GM23248 (cell line): ENCODE measurements around the gene ADAMTS3. TPM values are rescaled to one million over a fixed set of nuclear protein-coding genes. Genes with fewer than 3 reads are reported as not detected.
A peak's percentile ranks its signal among the peaks of the same experiment; 100 is the strongest.

Experiments used
- DNase-seq: peaks from one replicate; pipeline ENCODE4 v3.0.0-alpha.2; 2015
- H2AFZ ChIP-seq: fragments of 200-600 bp; sonication (generic); 2 replicates; pipeline ENCODE4 v1.6.1; 2016; ENCODE audit warnings: antibody characterized with exemption
- H3F3A ChIP-seq: fragments of 200-600 bp; sonication (generic); 2 replicates; pipeline ENCODE4 v1.6.1; 2016; ENCODE audit warnings: mild to moderate bottlenecking, antibody characterized with exemption, mixed run types; ENCODE audit not compliant: insufficient read depth
- H3K27ac ChIP-seq: fragments of 200-600 bp; sonication (generic); 2 replicates; pipeline ENCODE4 v1.5.1; 2016; ENCODE audit warnings: mild to moderate bottlenecking
- H3K27me3 ChIP-seq: fragments of 200-600 bp; sonication (generic); replicated peaks from 2 replicates; pipeline ENCODE4 v1.6.1; 2016; ENCODE audit warnings: mild to moderate bottlenecking; ENCODE audit not compliant: insufficient read depth
- H3K36me3 ChIP-seq: fragments of 200-600 bp; sonication (generic); 2 replicates; pipeline ENCODE4 v1.6.1; 2016; ENCODE audit warnings: low read depth, mild to moderate bottlenecking
- H3K4me1 ChIP-seq: fragments of 200-600 bp; sonication (generic); 2 replicates; pipeline ENCODE4 v1.6.1; 2016; ENCODE audit warnings: mild to moderate bottlenecking; ENCODE audit not compliant: insufficient read depth
- H3K4me2 ChIP-seq: fragments of 200-600 bp; sonication (generic); one replicate; pipeline ENCODE4 v1.6.1; 2016; ENCODE audit warnings: mild to moderate bottlenecking; ENCODE audit not compliant: unreplicated experiment
- H3K4me3 ChIP-seq: fragments of 200-600 bp; sonication (generic); 2 replicates; pipeline ENCODE4 v1.5.1; 2016; ENCODE audit warnings: mild to moderate bottlenecking
- H3K79me2 ChIP-seq: fragments of 200-600 bp; sonication (generic); 2 replicates; pipeline ENCODE4 v1.6.1; 2016; ENCODE audit warnings: mild to moderate bottlenecking; ENCODE audit not compliant: insufficient read depth
- H3K9ac ChIP-seq: fragments of 200-600 bp; sonication (generic); 2 replicates; pipeline ENCODE4 v1.6.1; 2016; ENCODE audit warnings: mild to moderate bottlenecking
- H3K9me2 ChIP-seq: fragments of 200-600 bp; sonication (generic); 2 replicates; pipeline ENCODE4 v1.6.1; 2016; ENCODE audit warnings: mixed run types, mild to moderate bottlenecking, moderate library complexity; ENCODE audit not compliant: insufficient read depth
- H3K9me3 ChIP-seq: fragments of 200-600 bp; sonication (generic); one replicate; pipeline ENCODE4 v1.6.1; 2017; ENCODE audit warnings: low read depth
- H4K20me1 ChIP-seq: fragments of 200-600 bp; sonication (generic); 2 replicates; pipeline ENCODE4 v1.6.0; 2016; ENCODE audit not compliant: insufficient read depth
- EZH2 ChIP-seq: fragments of 200-600 bp; sonication (generic); IDR thresholded peaks from 2 replicates; pipeline ENCODE4 v1.6.1; 2018; ENCODE audit warnings: antibody characterized with exemption, mild to moderate bottlenecking; ENCODE audit not compliant: insufficient read depth, poor library complexity, severe bottlenecking
- EZH2phosphoT487 ChIP-seq: fragments of 200-600 bp; sonication (generic); IDR thresholded peaks from 2 replicates; pipeline ENCODE4 v1.6.1; 2018; ENCODE audit warnings: antibody characterized with exemption, moderate library complexity, mild to moderate bottlenecking, low read depth; ENCODE audit not compliant: insufficient read depth
- WGBS, 2 experiments: methylation state at CpG; one replicate each; pipeline ENCODE4 v1.1.6; 2015 to 2017; ENCODE audit warnings: low lambda C conversion rate in 2 of 2, low coverage in 1 of 2; ENCODE audit errors: missing lambda C conversion rate in 2 of 2; 5-methylcytosine and 5-hydroxymethylcytosine counted together
- in situ Hi-C: fragments of 300-500 bp; cut with MboI; formaldehyde crosslinking; loops from 2 replicates; pipeline ENCODE4 v1.15.0; 2020
- polyA plus RNA-seq: library from polyadenylated mRNA; unstranded; fragments of >200 nt; fragmentation: Nextera tagmentation; extraction: Ambion mirVana; gene quantifications from 2 replicates; pipeline ENCODE4 v1.2.1, GENCODE V29; 2016
- total RNA-seq: library from RNA; depleted of rRNA; stranded (reverse); fragments of >200 nt; shearing (Covaris generic); gene quantifications from 2 replicates; pipeline ENCODE4 v1.2.3, GENCODE V29; 2014

The ADAMTS3 gene
- total and polyA plus RNA-seq, 2 experiments from 2014 or later = 0.20 to 0.43 TPM

DNA sequence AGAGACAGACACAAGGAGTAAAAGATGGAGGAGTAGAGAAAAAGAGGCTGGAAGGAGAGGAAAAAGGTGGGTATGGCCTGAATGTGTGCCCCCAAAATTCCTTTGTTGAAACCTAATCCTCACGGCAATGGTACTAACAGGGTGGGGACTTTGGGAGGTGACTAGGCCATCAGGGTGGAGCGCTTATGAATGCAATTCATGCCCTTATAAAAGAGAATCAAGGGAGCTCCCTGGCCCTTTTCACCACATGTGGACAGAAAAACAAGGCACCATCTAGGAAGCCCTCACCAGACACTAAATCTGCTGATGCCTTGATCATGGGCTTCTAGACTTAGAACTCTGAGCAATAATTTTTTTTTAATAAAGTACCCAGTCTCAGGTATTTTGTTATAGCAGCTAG, 282.1 kb downstream of the ADAMTS3 start:
- Histone ChIP-seq H4K20me1 (no peaks in the 10 kb centered on the region), H3K9ac (no peak overlapping the region), H3K4me3 (no peak overlapping the region), H3K79me2 (no peaks in the 10 kb centered on the region), H3K27ac (no peak overlapping the region), H3K27me3 (no peaks in the 10 kb centered on the region), H2AFZ (no peak overlapping the region), H3K9me2 (no peaks in the 10 kb centered on the region), H3K9me3 (no peaks in the 10 kb centered on the region), H3K4me2 (no peak overlapping the region), H3K4me1 (no peaks in the 10 kb centered on the region), H3K36me3 (no peaks in the 10 kb centered on the region), H3F3A (no peaks in the 10 kb centered on the region)
- in situ Hi-C loops = loop anchor here (25.0 kb wide), 1 partner anchor 400 kb away; no protein-coding TSS in a partner anchor
- no peak for TF ChIP-seq EZH2
- no peak for TF ChIP-seq EZH2phosphoT487
- no peak for DNase-seq
- 88 to 89% methylated on average over 2 of the region's 2 CpGs for WGBS, 2 experiments

DNA sequence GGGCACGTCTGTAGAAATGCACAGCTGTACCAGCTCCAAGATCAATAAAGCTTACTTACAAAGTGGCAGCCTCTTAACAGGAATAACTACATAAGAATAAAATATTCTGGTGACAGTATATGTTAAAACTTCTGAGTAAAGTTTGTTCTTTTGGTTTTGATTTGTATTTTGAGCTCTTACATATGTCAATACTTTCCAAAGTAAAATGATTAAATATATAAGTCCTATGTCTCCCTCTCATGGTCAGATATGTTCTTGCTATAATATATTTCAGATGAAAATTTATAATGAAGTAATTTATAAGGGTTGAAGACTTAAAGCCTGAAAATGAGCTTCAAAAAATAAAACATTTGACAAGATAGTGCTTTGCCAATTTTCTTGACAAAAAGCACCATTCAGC, 282.8 kb downstream of the ADAMTS3 start:
- WGBS, 2 experiments = 69 to 86% methylated on average over 1 of the region's 1 CpG
- no peak overlapping the region for H3K4me3 ChIP-seq

GRCh38 chr4:72283357-72283756, 285.7 kb downstream of the ADAMTS3 start:
- in situ Hi-C loops = loop anchor here (25.0 kb wide), 1 partner anchor 404 kb away; no protein-coding TSS in a partner anchor
- 0 out of 2 replicates have a peak, but pooled peaks cover 2% of the 10 kb centered on the region for H3K27me3 ChIP-seq
- no peaks in the 10 kb centered on the region for H3K79me2 ChIP-seq
- H3K4me1 ChIP-seq = no peaks in the 10 kb centered on the region
- H3K9ac ChIP-seq = no peak overlapping the region
- WGBS, 2 experiments = 89 to 90% methylated on average over 3 of the region's 3 CpGs
- H4K20me1 ChIP-seq = no peaks in the 10 kb centered on the region
- no peaks in the 10 kb centered on the region for H3K9me2 ChIP-seq
- no peak overlapping the region for H3K4me2 ChIP-seq
- no peak for TF ChIP-seq EZH2phosphoT487
- no peak for TF ChIP-seq EZH2
- no peaks in the 10 kb centered on the region for H3K36me3 ChIP-seq
- DNase-seq = no peak
- no peak overlapping the region for H2AFZ ChIP-seq
- no peak overlapping the region for H3K4me3 ChIP-seq
- H3F3A ChIP-seq = no peaks in the 10 kb centered on the region
- H3K27ac ChIP-seq = no peak overlapping the region
- H3K9me3 ChIP-seq = no peaks in the 10 kb centered on the region

More for the DNA sequence above, 282.8 kb downstream of the ADAMTS3 start:
- Histone ChIP-seq H3K36me3 (no peaks in the 10 kb centered on the region), H3K79me2 (no peaks in the 10 kb centered on the region), H3K4me2 (no peak overlapping the region), H4K20me1 (no peaks in the 10 kb centered on the region), H3K27ac (no peak overlapping the region), H3K9me3 (no peaks in the 10 kb centered on the region), H2AFZ (no peak overlapping the region), H3F3A (no peaks in the 10 kb centered on the region), H3K9me2 (no peaks in the 10 kb centered on the region), H3K4me1 (no peaks in the 10 kb centered on the region), H3K9ac (no peak overlapping the region), H3K27me3 (no peaks in the 10 kb centered on the region)
- in situ Hi-C loops = loop anchor here (25.0 kb wide), 1 partner anchor 401 kb away; no protein-coding TSS in a partner anchor
- TF ChIP-seq EZH2phosphoT487 = no peak
- no peak for TF ChIP-seq EZH2
- peak; percentile 40 for DNase-seq

DNA sequence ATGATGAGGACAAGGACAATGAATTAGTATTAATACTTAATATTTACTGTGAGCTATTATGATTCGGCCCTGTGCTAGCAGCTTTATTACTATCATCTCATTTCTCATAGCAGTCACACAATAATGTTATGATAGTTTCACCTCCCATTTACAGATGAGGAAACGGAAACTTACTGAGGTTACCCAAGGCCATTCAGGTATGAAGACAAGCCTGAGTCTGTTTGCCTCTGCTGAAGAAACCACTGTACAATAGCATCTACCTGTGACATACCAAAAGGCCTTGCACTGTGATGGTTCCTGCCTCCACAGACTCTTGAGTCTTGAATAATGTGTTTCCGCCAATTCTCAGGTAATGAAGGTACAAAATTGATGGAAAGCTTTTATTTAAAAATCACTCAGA, 288.8 kb downstream of the ADAMTS3 start:
- H3K4me3 ChIP-seq = no peak overlapping the region
- in situ Hi-C loops = loop anchor here (25.0 kb wide), 1 partner anchor 407 kb away; no protein-coding TSS in a partner anchor
- H3K4me1 ChIP-seq = no peaks in the 10 kb centered on the region
- H3F3A ChIP-seq = no peaks in the 10 kb centered on the region
- TF ChIP-seq EZH2phosphoT487 (no peak), EZH2 (no peak)
- no peak overlapping the region for H3K4me2 ChIP-seq
- no peaks in the 10 kb centered on the region for H3K9me2 ChIP-seq
- H3K27me3 ChIP-seq = peaks cover 2% of the 10 kb centered on the region; the same call in 1 of the 2 replicates
- 71 to 86% methylated on average over 3 of the region's 3 CpGs for WGBS, 2 experiments
- no peaks in the 10 kb centered on the region for H3K36me3 ChIP-seq
- no peaks in the 10 kb centered on the region for H3K79me2 ChIP-seq
- no peak overlapping the region for H3K9ac ChIP-seq
- H4K20me1 ChIP-seq = no peaks in the 10 kb centered on the region
- H3K9me3 ChIP-seq = no peaks in the 10 kb centered on the region
- no peak overlapping the region for H2AFZ ChIP-seq
- H3K27ac ChIP-seq = no peak overlapping the region
- DNase-seq = no peak
